IMR-90 (cell line): Measurements from ENCODE around the gene GPR15LG. TPM values are rescaled to one million over a fixed set of nuclear protein-coding genes. Genes with fewer than 3 reads are reported as not detected.
A peak's percentile ranks its signal among the peaks of the same experiment; 100 is the strongest.
"Not testable (repeated sequence)": the region's sequence is repeated elsewhere in the genome, so short reads cannot be mapped to it uniquely, and the experiment has no call there.

ENCODE experiments used
- ATAC-seq: fragments of 200-7000 bp; cut with Tn5 transposase; 2 replicates; pipeline ENCODE4 v1.9.1; 2020; ENCODE audit warnings: low read depth, mild to moderate bottlenecking, moderate library complexity
- BruUV-seq: library from RNA; stranded (reverse); fragments of 400-500 nt; replicated peaks from 2 replicates; lab custom pipeline; 2021; lab: Mats Ljungman, UMichigan
- CTCF ChIA-PET: fragments of 300-600 bp; formaldehyde crosslinking; extraction: SDS; loops from one replicate; lab custom pipeline; 2021; ENCODE audit warnings: antibody characterized with exemption; lab: Yijun Ruan, JAX
- POLR2A ChIA-PET: fragments of 300-600 bp; sonication (Branson Sonifier 250); formaldehyde crosslinking; loops from one replicate; lab custom pipeline; 2022; ENCODE audit warnings: antibody characterized with exemption; ENCODE audit not compliant: unreplicated experiment; lab: Charles Lee
- DNase-seq: peaks from one replicate; pipeline ENCODE4 v3.0.0; 2013
- H2AFZ ChIP-seq: replicated peaks from 2 replicates; pipeline ENCODE3; 2013; ENCODE audit warnings: low read length, mild to moderate bottlenecking; ENCODE audit not compliant: poor library complexity
- H2AK5ac ChIP-seq: 2 replicates; pipeline ENCODE4 v1.6.1; 2013; ENCODE audit warnings: low read depth, low read length, inconsistent platforms
- H2AK9ac ChIP-seq: replicated peaks from 2 replicates; pipeline ENCODE3; 2013; ENCODE audit warnings: mild to moderate bottlenecking, low read depth, low read length, moderate library complexity; ENCODE audit not compliant: poor library complexity
- H2BK120ac ChIP-seq: 2 replicates; pipeline ENCODE4 v1.6.1; 2013; ENCODE audit warnings: low read depth, low read length, inconsistent platforms
- H2BK15ac ChIP-seq: 3 replicates; pipeline ENCODE4 v1.6.1; 2013; ENCODE audit warnings: low read depth, low read length, inconsistent platforms
- H2BK20ac ChIP-seq: 2 replicates; pipeline ENCODE4 v1.6.1; 2013; ENCODE audit warnings: low read depth, mild to moderate bottlenecking, inconsistent platforms, low read length, moderate library complexity
- H2BK5ac ChIP-seq: 2 replicates; pipeline ENCODE4 v1.6.1; 2013; ENCODE audit warnings: mild to moderate bottlenecking, low read depth, low read length, inconsistent platforms; ENCODE audit not compliant: poor library complexity, severe bottlenecking
- H3K14ac ChIP-seq: replicated peaks from 2 replicates; pipeline ENCODE4 v1.6.1; 2013; ENCODE audit warnings: low read depth, low read length, inconsistent platforms
- H3K18ac ChIP-seq: 2 replicates; pipeline ENCODE4 v1.6.1; 2013; ENCODE audit warnings: low read depth, low read length, control low read depth
- H3K23ac ChIP-seq: 2 replicates; pipeline ENCODE4 v1.6.1; 2013; ENCODE audit warnings: low read depth, low read length, inconsistent platforms
- H3K27ac ChIP-seq: 2 replicates; pipeline ENCODE4 v1.5.1; 2013; ENCODE audit warnings: mild to moderate bottlenecking, control low read depth, low read length; ENCODE audit not compliant: insufficient read depth
- H3K27me3 ChIP-seq: 2 replicates; pipeline ENCODE4 v1.6.1; 2013; ENCODE audit warnings: low read length; ENCODE audit not compliant: control insufficient read depth, insufficient read depth
- H3K36me3 ChIP-seq: 2 replicates; pipeline ENCODE4 v1.6.1; 2013; ENCODE audit warnings: low read length, mixed read lengths; ENCODE audit not compliant: control insufficient read depth, insufficient read depth
- H3K4ac ChIP-seq: 2 replicates; pipeline ENCODE4 v1.6.1; 2013; ENCODE audit warnings: low read depth, low read length, inconsistent platforms
- H3K4me1 ChIP-seq: 2 replicates; pipeline ENCODE4 v1.6.1; 2013; ENCODE audit warnings: low read length, mixed read lengths; ENCODE audit not compliant: control insufficient read depth, insufficient read depth
- H3K4me2 ChIP-seq: 2 replicates; pipeline ENCODE4 v1.6.1; 2013; ENCODE audit warnings: low read depth, mild to moderate bottlenecking, control low read depth, low read length, moderate library complexity
- H3K4me3 ChIP-seq: 2 replicates; pipeline ENCODE4 v1.5.1; 2013; ENCODE audit warnings: low read depth, mild to moderate bottlenecking, control low read depth, low read length, moderate library complexity; ENCODE audit not compliant: insufficient read depth
- H3K56ac ChIP-seq: 2 replicates; pipeline ENCODE4 v1.6.1; 2013; ENCODE audit warnings: low read length, inconsistent platforms; ENCODE audit not compliant: insufficient read depth; ENCODE audit errors: extremely low read depth
- H3K79me1 ChIP-seq, 2 experiments: 2 replicates each; pipeline ENCODE4 v1.6.1; 2013; ENCODE audit warnings: low read length in 2 of 2, inconsistent platforms in 1 of 2, low read depth in 1 of 2
- H3K9ac ChIP-seq: 2 replicates; pipeline ENCODE4 v1.6.1; 2013; ENCODE audit warnings: low read depth, low read length, control low read depth
- H3K9me1 ChIP-seq: 2 replicates; pipeline ENCODE4 v1.6.1; 2013; ENCODE audit warnings: low read length, inconsistent platforms; ENCODE audit not compliant: insufficient read depth
- H3K9me3 ChIP-seq: 2 replicates; pipeline ENCODE4 v1.6.1; 2013; ENCODE audit warnings: low read length; ENCODE audit not compliant: control insufficient read depth, insufficient read depth
- H4K20me1 ChIP-seq: 2 replicates; pipeline ENCODE4 v1.6.1; 2013; ENCODE audit warnings: low read length, inconsistent platforms; ENCODE audit not compliant: insufficient read depth
- H4K5ac ChIP-seq: 2 replicates; pipeline ENCODE4 v1.6.1; 2013; ENCODE audit warnings: mild to moderate bottlenecking, low read depth, low read length, control low read depth
- H4K8ac ChIP-seq, 2 experiments: 2 replicates each; pipeline ENCODE4 v1.6.1; 2013; ENCODE audit warnings: low read depth in 2 of 2, low read length in 2 of 2, control low read depth in 1 of 2, inconsistent platforms in 1 of 2
- H4K91ac ChIP-seq: 2 replicates; pipeline ENCODE4 v1.6.1; 2013; ENCODE audit warnings: low read depth, low read length, inconsistent platforms; ENCODE audit not compliant: insufficient read depth
- BHLHE40 ChIP-seq: fragments of 150-350 bp; IDR thresholded peaks from 2 replicates; pipeline ENCODE4 v1.6.1; 2016; ENCODE audit warnings: mild to moderate bottlenecking, low read depth, low read length
- RFX5 ChIP-seq: IDR thresholded peaks from 2 replicates; pipeline ENCODE4 v1.8.0; 2012; ENCODE audit warnings: low read depth, mild to moderate bottlenecking, low read length, moderate library complexity
- WGBS, 2 experiments: methylation state at CpG; one replicate each; pipeline versions ENCODE4 v1.1.5 to v1.1.7; 2013; ENCODE audit warnings: missing lambda C conversion rate in 2 of 2; ENCODE audit not compliant: insufficient read length in 1 of 2; ENCODE audit errors: extremely low coverage in 2 of 2; 5-methylcytosine and 5-hydroxymethylcytosine counted together
- dilution Hi-C: fragments of 300-500 bp; cut with HindIII; formaldehyde crosslinking; loops from one replicate; pipeline ENCODE4 v1.14.3; 2018; ENCODE audit warnings: low sequenced_read_pairs; ENCODE audit not compliant: unreplicated experiment
- in situ Hi-C: fragments of 300-500 bp; cut with MboI; formaldehyde crosslinking; loops from 3 replicates; pipeline ENCODE4 v1.14.3; 2019; ENCODE audit warnings: low sequenced_read_pairs, inconsistent platforms, mixed read lengths
- intact Hi-C: fragments of 100-400 bp; cut with micrococcal nuclease; formaldehyde crosslinking; loops from 2 replicates; pipeline ENCODE4 v1.10.0; 2022
- polyA plus RNA-seq, 3 experiments: library from polyadenylated mRNA; depleted of rRNA; stranded (reverse); fragments of >200 nt; gene quantifications; 2 replicates each; pipeline ENCODE4 v1.2.3, GENCODE V29; 2012; ENCODE audit warnings: low replicate concordance in 1 of 3
- total RNA-seq: library from RNA; depleted of rRNA; stranded (reverse); fragments of >200 nt; gene quantifications from 2 replicates; pipeline ENCODE4 v1.2.3, GENCODE V29; 2012

Gene GPR15LG
- total and polyA plus RNA-seq, 2 of the 4 experiments (the other 2 are of a cell fraction): not detected

- Histone ChIP-seq H3K56ac (no peak overlapping the region), H3K27me3 (no peaks in the 10 kb centered on the region), H2AK5ac (no peak overlapping the region), H2BK5ac (no peak overlapping the region), H4K20me1 (no peaks in the 10 kb centered on the region), H2BK120ac (no peak overlapping the region), H3K4me2 (no peak overlapping the region), H3K27ac (no peak overlapping the region), H3K4me1 (no peaks in the 10 kb centered on the region), H2BK20ac (no peak overlapping the region), H3K18ac (no peak overlapping the region), H2AFZ (no peak overlapping the region), H3K14ac (no peak overlapping the region), H3K9me3 (no peaks in the 10 kb centered on the region), H3K9ac (no peak overlapping the region), H4K5ac (no peak overlapping the region), H2AK9ac (no peak overlapping the region), H3K36me3 (no peaks in the 10 kb centered on the region), H2BK15ac (no peak overlapping the region), H3K4me3 (no peak overlapping the region), H4K91ac (no peak overlapping the region), H3K4ac (no peak overlapping the region), H3K79me1 (no peaks in the 10 kb centered on the region), H4K8ac (no peak overlapping the region), H3K23ac (no peak overlapping the region), H3K9me1 (0 out of 2 replicates have a peak, but pooled peaks cover 4% of the 10 kb centered on the region)
- in situ Hi-C loops (no loop called here), dilution Hi-C loops (no loop called here), intact Hi-C loops (no loop called here)
- ChIA-PET POLR2A (no interaction called here), CTCF (no interaction called here)
- peak; percentile 27 for DNase-seq
- 53% methylated on average over 4 of the region's 12 CpGs; no CpG with 5 or more reads in 1 of the 2 experiments for WGBS, 2 experiments
- no TSS peak for BruUV-seq
- no peak for ATAC-seq
- TF ChIP-seq RFX5 (no peak), BHLHE40 (peak; percentile 7; the same call in 1 of the 2 replicates)
These were observed 5.6 kb downstream of the GPR15LG start for GRCh38 chr10:84179059-84179710.

- H3K14ac ChIP-seq, H2BK120ac ChIP-seq, H4K8ac ChIP-seq, H2BK20ac ChIP-seq, intact Hi-C loops, H3K9me1 ChIP-seq, H3K4me3 ChIP-seq, H3K27ac ChIP-seq, H3K4ac ChIP-seq, H3K23ac ChIP-seq, dilution Hi-C loops, H3K79me1 ChIP-seq, POLR2A ChIA-PET, H3K18ac ChIP-seq, H3K9me3 ChIP-seq, H3K56ac ChIP-seq, H2AK9ac ChIP-seq, ATAC-seq, H4K5ac ChIP-seq, H3K4me1 ChIP-seq, H2AK5ac ChIP-seq, H3K27me3 ChIP-seq, H2BK5ac ChIP-seq, H3K36me3 ChIP-seq, H3K4me2 ChIP-seq, H3K9ac ChIP-seq, in situ Hi-C loops, H2AFZ ChIP-seq, CTCF ChIA-PET, BruUV-seq, H2BK15ac ChIP-seq, DNase-seq, H4K20me1 ChIP-seq, H4K91ac ChIP-seq: not testable (repeated sequence)
- 88% methylated on average over 8 of the region's 22 CpGs; no CpG with 5 or more reads in 1 of the 2 experiments for WGBS, 2 experiments
These were observed 6.8 kb downstream of the GPR15LG start for GRCh38 chr10:84180386-84180785.
